Stimulated activated CD8-positive, alpha-beta memory T cell treated with anti-CD3 and anti-CD28 coated beads, Interleukin-12 subunit alpha, Interleukin-12 subunit beta, amount 100 ng/mL, for 1 hour (primary cell): Measurements from ENCODE around the gene MXD4.
"Not testable (repeated sequence)": the region's sequence is repeated elsewhere in the genome, so short reads cannot be mapped to it uniquely, and the experiment has no call there.

Experiments used
- DNase-seq: peaks from one replicate; pipeline ENCODE4 v3.0.0-alpha.2; 2020; ENCODE audit warnings: low read depth

The MXD4 gene

GRCh38 chr4:2250357-2251072 lies 11.4 kb downstream of the MXD4 start:
- DNase-seq: no peak

- DNase-seq: no peak
These were observed 12.2 kb downstream of the MXD4 start for GRCh38 chr4:2249526-2250356.

GRCh38 chr4:2248821-2249261 lies 13.1 kb downstream of the MXD4 start:
- no peak for DNase-seq

- DNase-seq: no peak
These were observed 13.7 kb downstream of the MXD4 start for GRCh38 chr4:2248044-2248780.

- DNase-seq: no peak
These were observed 14.5 kb downstream of the MXD4 start for GRCh38 chr4:2247128-2248043.

DNA sequence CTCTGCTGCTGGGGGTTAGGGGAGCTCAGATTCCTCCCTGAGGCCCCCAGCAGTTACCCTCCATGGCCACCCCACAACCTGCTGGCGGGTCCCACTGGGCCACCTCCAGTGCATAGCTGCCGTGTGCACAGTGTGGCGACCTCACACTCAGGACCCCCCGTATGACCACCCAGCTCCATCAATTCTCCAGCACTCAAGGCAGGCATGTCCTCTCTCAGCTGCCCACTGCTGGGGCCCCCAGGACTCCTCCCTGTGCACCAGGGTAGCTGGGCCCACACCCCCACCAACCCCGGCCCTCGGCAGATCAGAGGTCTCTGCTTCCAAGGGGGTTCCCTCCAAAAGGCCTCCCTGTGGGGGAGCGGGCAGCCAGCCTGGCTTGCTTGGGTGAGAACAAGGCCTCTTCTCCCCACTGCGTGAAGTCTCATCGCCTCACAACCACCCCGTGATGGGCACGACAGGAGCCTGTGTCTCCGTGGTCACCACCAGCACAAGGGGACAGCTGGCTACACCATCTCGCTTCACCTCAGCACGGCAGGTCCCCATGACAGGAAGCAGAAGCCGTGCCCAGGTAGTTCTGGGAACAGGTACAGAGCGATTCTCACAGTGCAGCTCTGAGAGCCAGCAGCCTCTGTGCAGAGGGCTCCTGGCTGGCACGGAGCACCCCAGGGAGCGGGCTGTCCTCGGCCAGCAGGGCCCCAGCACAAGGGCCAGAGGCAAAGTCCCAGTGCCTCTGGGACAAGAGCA lies 15.4 kb downstream of the MXD4 start:
- DNase-seq: no peak

- DNase-seq: no peak
These were observed 16.1 kb downstream of the MXD4 start for GRCh38 chr4:2245787-2246275.

DNA sequence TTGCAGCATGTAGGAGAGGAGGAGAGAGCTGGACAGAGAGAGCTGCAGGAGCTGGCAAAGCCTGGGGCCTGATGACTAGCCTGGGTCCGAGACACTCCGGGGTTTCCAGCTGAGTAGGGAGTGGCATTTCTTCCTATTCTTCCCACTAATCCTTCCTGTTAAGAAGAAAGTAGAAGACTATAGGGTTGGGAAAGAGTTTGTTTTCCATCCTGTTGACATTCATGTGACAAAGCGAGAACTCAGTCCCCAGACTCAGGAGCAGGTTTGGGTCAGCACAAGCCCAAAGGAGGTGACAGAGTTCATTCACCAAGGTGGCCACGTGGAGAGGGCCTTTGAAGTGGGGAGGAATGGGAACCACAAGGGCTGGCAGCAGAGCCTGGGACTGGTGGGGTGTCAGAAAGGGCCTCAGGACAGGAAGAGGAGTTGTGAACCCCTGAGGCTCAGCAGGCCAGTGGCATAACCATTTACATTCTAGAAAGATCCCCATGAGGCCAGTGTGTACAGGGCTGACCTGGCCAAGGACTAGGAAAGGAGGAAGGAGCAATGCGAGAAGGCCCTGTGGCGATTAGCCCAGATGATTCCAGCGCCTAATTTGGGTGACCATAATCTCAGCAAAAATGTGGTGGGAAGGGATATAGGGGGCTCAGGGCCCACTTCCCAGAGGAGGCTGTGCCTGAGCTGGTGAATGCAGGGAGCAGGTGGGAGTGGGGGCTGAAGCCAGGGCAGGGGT lies 16.7 kb downstream of the MXD4 start:
- no peak for DNase-seq

GRCh38 chr4:2243681-2244380 lies 18.1 kb downstream of the MXD4 start:
- no peak for DNase-seq

DNA sequence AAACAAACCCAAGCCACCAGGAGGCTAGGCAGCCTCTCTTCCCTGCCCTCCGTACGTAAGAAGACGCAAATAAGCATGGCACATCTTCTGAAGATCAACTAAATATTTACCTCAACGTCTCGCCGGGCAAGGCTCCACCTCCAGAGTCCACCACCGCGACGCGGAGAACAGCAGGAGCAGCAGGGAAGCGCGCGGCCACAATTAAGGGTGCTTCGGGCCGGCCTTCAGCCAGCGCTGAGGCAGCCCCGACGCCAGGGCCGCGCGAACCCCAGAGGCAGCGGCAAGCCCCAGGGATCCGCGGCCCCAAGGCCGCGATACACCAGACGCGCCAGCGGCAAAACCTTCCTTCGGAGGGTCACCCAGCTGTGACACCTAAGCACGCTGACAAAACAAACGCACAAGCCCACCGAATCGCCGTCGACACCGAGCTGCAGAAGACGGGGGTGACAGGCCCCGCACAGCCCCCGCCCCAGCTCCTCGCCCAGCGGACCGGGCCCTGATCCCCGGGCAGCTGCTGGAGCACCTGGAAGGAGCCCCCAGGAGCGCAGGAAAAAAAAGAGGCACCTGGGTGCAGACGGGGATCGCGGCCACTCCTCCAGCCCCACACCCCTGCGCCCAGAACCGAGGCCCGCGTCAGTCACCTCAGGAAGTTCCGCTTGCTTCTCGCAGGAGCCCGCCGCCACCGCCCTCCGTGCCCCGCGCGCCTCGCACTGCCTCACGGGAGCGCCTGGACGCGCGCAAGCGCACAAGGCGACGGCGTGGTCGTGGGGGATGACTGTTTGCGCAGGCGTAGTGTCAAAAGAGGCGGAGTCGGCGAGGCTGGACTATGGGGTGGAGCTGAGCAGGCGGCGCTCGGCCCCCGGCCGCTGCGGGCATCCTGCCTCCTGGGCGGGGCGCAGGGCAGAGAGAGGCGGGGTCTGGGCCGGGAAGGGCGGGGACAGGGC lies 20.2 kb downstream of the MXD4 start, which contains the start of the genes HAUS3 and POLN:
TSS of gene HAUS3 (minus strand) at position 712 of the 944 bp plus-strand sequence. CDS start 1,175 bp downstream, outside the sequence.
TSS of gene POLN (minus strand) at position 712 of the 944 bp plus-strand sequence. CDS start 12,890 bp downstream, outside the sequence.
- peak; percentile 99 for DNase-seq

DNA sequence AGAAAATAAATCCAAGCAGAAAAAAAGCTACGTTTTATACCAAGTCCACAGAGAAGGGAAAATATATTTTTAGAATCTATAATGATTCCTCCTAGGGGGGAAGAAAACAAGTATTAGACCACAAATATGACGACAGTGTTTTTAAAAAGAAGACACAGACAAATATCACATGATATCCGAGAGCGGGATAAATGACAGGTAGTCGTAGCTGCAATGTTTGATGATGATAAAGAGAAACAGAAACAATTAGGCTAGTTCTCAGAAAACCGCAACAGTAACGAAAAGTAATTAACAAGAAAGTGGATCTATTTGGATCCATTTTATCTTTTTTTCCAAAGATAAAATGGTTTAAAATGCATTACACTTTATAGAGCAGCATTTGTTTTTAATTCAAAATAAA lies 20.9 kb downstream of the MXD4 start:
- DNase-seq: no peak

GRCh38 chr4:2236944-2237666 lies 24.8 kb downstream of the MXD4 start:
- no peak for DNase-seq

- DNase-seq: no peak
These were observed 30.8 kb downstream of the MXD4 start for GRCh38 chr4:2231082-2231481.

DNA sequence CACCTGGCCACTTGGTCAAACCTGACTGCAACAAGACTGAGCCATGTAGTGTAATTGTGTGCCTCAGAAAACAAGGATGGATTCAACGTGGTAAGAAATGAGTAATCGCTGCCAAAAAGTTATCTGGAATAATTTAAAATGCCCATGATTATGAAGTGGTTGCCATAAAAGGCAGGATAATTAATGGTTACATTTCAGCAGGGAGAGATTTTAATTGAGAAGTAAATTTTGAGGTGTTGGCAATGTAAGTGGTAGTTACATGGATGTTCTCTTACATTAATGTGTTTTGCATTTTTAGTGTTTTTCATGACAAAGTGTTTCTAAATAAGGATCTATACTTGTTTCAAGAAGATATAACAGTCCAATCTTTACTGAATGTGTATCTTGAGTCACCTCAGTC lies 35.6 kb downstream of the MXD4 start:
- no peak for DNase-seq

DNA sequence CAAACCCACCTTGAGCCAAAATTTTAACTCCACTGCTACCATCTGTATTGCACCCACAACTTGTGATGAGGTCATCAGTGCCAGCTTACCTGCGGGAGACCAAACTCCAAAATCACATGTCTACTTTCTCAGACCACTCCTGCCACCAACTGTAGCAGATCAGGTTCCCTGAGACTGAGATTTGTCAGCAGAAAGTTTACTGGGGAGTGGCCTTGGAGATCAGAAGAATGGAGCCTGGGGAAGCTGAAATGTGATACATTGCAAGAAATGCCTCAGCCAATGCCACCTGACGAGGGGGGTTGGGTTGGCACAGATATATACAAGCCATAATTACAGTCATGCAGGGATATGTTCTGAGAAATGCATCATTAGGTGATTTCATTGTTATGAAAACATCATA lies 39.1 kb downstream of the MXD4 start:
- no peak for DNase-seq

GRCh38 chr4:2221378-2221777 lies 40.5 kb downstream of the MXD4 start:
- DNase-seq: not testable (repeated sequence)

DNA sequence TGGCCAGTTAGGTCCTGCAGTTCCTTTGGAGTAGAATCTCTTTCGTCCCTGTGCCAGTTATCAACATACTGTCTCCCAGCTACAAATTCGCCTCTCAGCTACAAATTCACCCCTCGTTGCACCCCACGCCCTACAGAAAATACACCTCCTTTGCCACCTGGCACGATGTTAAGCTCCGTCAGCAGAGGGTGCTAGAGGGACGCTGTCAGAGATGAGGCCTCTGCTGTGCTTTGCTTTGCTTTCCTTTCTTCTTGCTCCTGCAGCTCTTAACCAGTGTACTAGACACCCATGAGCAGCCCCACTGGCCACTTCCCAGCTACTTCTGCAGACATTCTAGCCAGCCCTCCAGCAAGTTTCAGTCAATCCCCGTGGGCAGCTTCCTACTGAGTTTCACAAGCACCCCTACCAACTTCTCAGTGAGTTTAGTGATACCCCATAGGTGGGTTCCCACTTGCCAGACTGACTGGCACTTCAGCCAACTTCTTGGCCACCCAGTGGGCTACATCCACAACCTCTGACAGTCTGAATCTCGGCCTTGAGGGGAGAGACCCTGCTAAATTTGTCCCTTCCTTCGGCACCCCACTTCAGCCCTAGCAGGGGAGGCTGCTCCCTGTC lies 41.8 kb downstream of the MXD4 start:
- peak; percentile 67 for DNase-seq
